H1 (cell line): Measurements from ENCODE around the gene EMC10. TPM values are rescaled to one million over a fixed set of nuclear protein-coding genes. Genes with fewer than 3 reads are reported as not detected.
A peak's percentile ranks its signal among the peaks of the same experiment; 100 is the strongest.

Experiments used
- CTCF ChIA-PET: fragments of 300-600 bp; sonication (Branson Sonifier 250); formaldehyde crosslinking; loops from one replicate; lab custom pipeline; 2021; ENCODE audit not compliant: partially characterized antibody; lab: Charles Lee
- POLR2A ChIA-PET: fragments of 300-600 bp; sonication (Branson Sonifier 250); formaldehyde crosslinking; loops from one replicate; lab custom pipeline; 2021; ENCODE audit warnings: inconsistent platforms; ENCODE audit not compliant: partially characterized antibody; lab: Charles Lee
- DNase-seq, 2 experiments: peaks; one replicate each; pipeline versions ENCODE4 v3.0.0 to v3.0.0-alpha.2; 2010 to 2022; ENCODE audit warnings: low spot score in 2 of 2, low read depth in 1 of 2, mixed read lengths in 1 of 2
- FAIRE-seq: peaks from 2 replicates; lab custom pipeline; 2011; peaks lifted over from hg19 to GRCh38; lab: Jason Lieb, UNC
- H2AFZ ChIP-seq: 2 replicates; pipeline ENCODE4 v1.8.1; 2012; ENCODE audit warnings: low read length, inconsistent platforms
- H2AK5ac ChIP-seq: 2 replicates; pipeline ENCODE4 v1.6.1; 2013; ENCODE audit warnings: low read depth, low read length
- H2BK120ac ChIP-seq: replicated peaks from 2 replicates; pipeline ENCODE3; 2013; ENCODE audit warnings: low read depth, low read length, inconsistent platforms
- H2BK12ac ChIP-seq: 2 replicates; pipeline ENCODE4 v1.6.1; 2013; ENCODE audit warnings: low read depth, low read length
- H2BK15ac ChIP-seq: 2 replicates; pipeline ENCODE4 v1.6.1; 2013; ENCODE audit warnings: low read length
- H2BK20ac ChIP-seq: 2 replicates; pipeline ENCODE4 v1.6.1; 2013; ENCODE audit warnings: low read length
- H2BK5ac ChIP-seq: 2 replicates; pipeline ENCODE4 v1.6.1; 2013; ENCODE audit warnings: low read depth, low read length
- H3K14ac ChIP-seq: 2 replicates; pipeline ENCODE4 v1.6.1; 2013; ENCODE audit warnings: inconsistent platforms; ENCODE audit not compliant: insufficient read length
- H3K18ac ChIP-seq: 2 replicates; pipeline ENCODE4 v1.6.1; 2013; ENCODE audit warnings: low read length; ENCODE audit errors: extremely low read depth
- H3K23ac ChIP-seq: 2 replicates; pipeline ENCODE4 v1.6.1; 2013; ENCODE audit warnings: inconsistent platforms; ENCODE audit not compliant: insufficient read length
- H3K23me2 ChIP-seq: 2 replicates; pipeline ENCODE4 v1.6.1; 2013; ENCODE audit warnings: low read depth, low read length
- H3K27ac ChIP-seq: 2 replicates; pipeline ENCODE4 v1.6.1; 2011; ENCODE audit warnings: low read depth, low read length, inconsistent platforms
- H3K27me3 ChIP-seq, 4 experiments: replicated peaks in 1 of 4; 1 replicate in 1 of 4; 2 replicates in 3 of 4; pipeline versions ENCODE4 v1.6.1 to v1.8.1; 2011 to 2013; ENCODE audit warnings: low read length in 3 of 4, mild to moderate bottlenecking in 3 of 4, inconsistent platforms in 2 of 4, mixed read lengths in 2 of 4, moderate library complexity in 1 of 4; ENCODE audit not compliant: control insufficient read depth in 3 of 4, insufficient read depth in 3 of 4; ENCODE audit errors: extremely low read depth in 1 of 4
- H3K36me3 ChIP-seq, 4 experiments: 2 replicates each; pipeline versions ENCODE4 v1.6.1 to v1.8.1; 2011 to 2013; ENCODE audit warnings: mild to moderate bottlenecking in 4 of 4, low read length in 3 of 4, moderate library complexity in 2 of 4, control low read depth in 1 of 4, inconsistent platforms in 1 of 4; ENCODE audit not compliant: insufficient read depth in 4 of 4, control insufficient read depth in 2 of 4
- H3K4ac ChIP-seq: replicated peaks from 2 replicates; pipeline ENCODE3; 2013; ENCODE audit warnings: low read length, low read depth, mixed read lengths, inconsistent platforms; ENCODE audit not compliant: insufficient read length
- H3K4me1 ChIP-seq, 4 experiments: replicated peaks in 1 of 4; 1 replicate in 1 of 4; 2 replicates in 3 of 4; pipeline versions ENCODE4 v1.6.1 to v1.8.1; 2011 to 2013; ENCODE audit warnings: low read length in 3 of 4, inconsistent platforms in 2 of 4, mixed read lengths in 1 of 4; ENCODE audit not compliant: insufficient read depth in 4 of 4, control insufficient read depth in 3 of 4
- H3K4me2 ChIP-seq, 2 experiments: 2 replicates each; pipeline versions ENCODE4 v1.6.1 to v1.8.1; 2011 to 2013; ENCODE audit warnings: low read depth in 2 of 2, low read length in 2 of 2, control low read depth in 1 of 2, inconsistent platforms in 1 of 2, mild to moderate bottlenecking in 1 of 2; ENCODE audit not compliant: insufficient read depth in 1 of 2
- H3K4me3 ChIP-seq, 4 experiments: fragments of 200-600, 300-600 bp in 1 of 4; sonication (generic), shearing (Covaris generic), sonication (Bioruptor Twin) in 1 of 4; 2 replicates each; pipeline versions ENCODE4 v1.5.1 to v1.8.1; 2011 to 2016; ENCODE audit warnings: low read length in 4 of 4, low read depth in 3 of 4, control low read depth in 2 of 4, inconsistent platforms in 2 of 4, mild to moderate bottlenecking in 2 of 4, mixed read lengths in 1 of 4, moderate library complexity in 1 of 4; ENCODE audit not compliant: insufficient read depth in 2 of 4; ENCODE audit errors: extremely low read depth in 1 of 4
- H3K56ac ChIP-seq: replicated peaks from 2 replicates; pipeline ENCODE3; 2013; ENCODE audit warnings: low read depth, mild to moderate bottlenecking, mixed read lengths, low read length, inconsistent platforms; ENCODE audit not compliant: insufficient read length
- H3K79me1 ChIP-seq: 2 replicates; pipeline ENCODE4 v1.6.1; 2013; ENCODE audit warnings: low read depth, low read length, control low read depth
- H3K79me2 ChIP-seq, 2 experiments: 2 replicates each; pipeline versions ENCODE4 v1.6.1 to v1.8.1; 2012 to 2013; ENCODE audit warnings: low read length in 2 of 2, mild to moderate bottlenecking in 2 of 2, inconsistent platforms in 1 of 2; ENCODE audit not compliant: insufficient read depth in 2 of 2, control insufficient read depth in 1 of 2
- H3K9ac ChIP-seq, 4 experiments: replicated peaks in 1 of 4; 1 replicate in 1 of 4; 2 replicates in 3 of 4; pipeline versions ENCODE4 v1.6.1 to v1.8.1; 2011 to 2013; ENCODE audit warnings: low read depth in 3 of 4, low read length in 3 of 4, control low read depth in 2 of 4, mild to moderate bottlenecking in 2 of 4, moderate library complexity in 2 of 4, inconsistent platforms in 1 of 4; ENCODE audit errors: extremely low read depth in 1 of 4
- H3K9me3 ChIP-seq, 2 experiments: 2 replicates each; pipeline versions ENCODE4 v1.6.1 to v1.8.1; 2012 to 2013; ENCODE audit warnings: mild to moderate bottlenecking in 2 of 2, moderate library complexity in 2 of 2, control low read depth in 1 of 2, inconsistent platforms in 1 of 2, low read depth in 1 of 2, low read length in 1 of 2, mixed read lengths in 1 of 2; ENCODE audit not compliant: insufficient read depth in 2 of 2
- H4K20me1 ChIP-seq, 2 experiments: replicated peaks in 1 of 2; 2 replicates each; pipeline versions ENCODE3 to v1.8.1; 2011 to 2013; ENCODE audit warnings: inconsistent platforms in 2 of 2, low read length in 2 of 2, mild to moderate bottlenecking in 1 of 2; ENCODE audit not compliant: insufficient read depth in 2 of 2, control insufficient read depth in 1 of 2
- H4K5ac ChIP-seq: 2 replicates; pipeline ENCODE4 v1.6.1; 2013; ENCODE audit warnings: low read length, low read depth, mixed read lengths, inconsistent platforms; ENCODE audit not compliant: insufficient read length
- H4K8ac ChIP-seq: 2 replicates; pipeline ENCODE4 v1.8.0; 2013; ENCODE audit warnings: mild to moderate bottlenecking, moderate library complexity, low read length, inconsistent platforms; ENCODE audit not compliant: insufficient read depth; ENCODE audit errors: extremely low read depth
- H4K91ac ChIP-seq: replicated peaks from 2 replicates; pipeline ENCODE3; 2013; ENCODE audit warnings: low read length, mixed read lengths, inconsistent platforms; ENCODE audit not compliant: insufficient read length
- HDAC6 ChIP-seq: IDR thresholded peaks from one replicate; pipeline ENCODE4 v1.7.1; 2012; ENCODE audit warnings: low read depth, mild to moderate bottlenecking, inconsistent platforms, low read length, moderate library complexity
- JUND ChIP-seq: IDR thresholded peaks from 2 replicates; pipeline ENCODE4 v1.6.1; 2011; ENCODE audit warnings: mild to moderate bottlenecking, improper control_type of control experiment, low read length
- SUZ12 ChIP-seq: fragments of 200-600 bp; sonication (generic); IDR thresholded peaks from 2 replicates; pipeline ENCODE4 v1.6.1; 2012; ENCODE audit warnings: mild to moderate bottlenecking, inconsistent platforms, low read length, moderate library complexity, mixed read lengths
- WGBS, 2 experiments: shearing (Covaris generic) in 1 of 2; methylation state at CpG; one replicate each; pipeline versions ENCODE4 v1.1.6 to v1.1.7; 2013 to 2015; ENCODE audit warnings: low lambda C conversion rate in 2 of 2, mixed read lengths in 2 of 2, inconsistent platforms in 1 of 2, low coverage in 1 of 2, missing lambda C conversion rate in 1 of 2; ENCODE audit not compliant: insufficient replicate concordance in 2 of 2, insufficient coverage in 1 of 2, insufficient read length in 1 of 2; ENCODE audit errors: extremely low coverage in 1 of 2, missing lambda C conversion rate in 1 of 2; 5-methylcytosine and 5-hydroxymethylcytosine counted together
- polyA plus RNA-seq, 7 experiments: library from polyadenylated mRNA; depleted of rRNA in 3 of 7; stranded (reverse) in 5 of 7; unstranded in 2 of 7; fragments of >200 nt in 5 of 7; fragments of 200-250 nt in 2 of 7; gene quantifications; 1 replicate in 5 of 7; 2 replicates in 1 of 7; 4 replicates in 1 of 7; pipeline versions ENCODE4 v1.2.1 to v1.2.3, GENCODE V29; 2011 to 2013; ENCODE audit warnings: missing spikeins in 2 of 7, mixed read lengths in 2 of 7
- total RNA-seq: library from RNA; stranded (reverse); fragmentation: NEBNext Ultra II Directional; extraction: Animal tissue kit (Norgen Biotek cat#: 25700); gene quantifications from 2 replicates; pipeline ENCODE4 v1.2.1, GENCODE V29; 2021
- TF ChIP-seq, protein P1 (sequence below): IDR thresholded peaks from 2 replicates; pipeline ENCODE4 v1.6.1; 2012; ENCODE audit warnings: low read length, inconsistent platforms
- TF ChIP-seq, protein P2 (sequence below), 3 experiments: IDR thresholded peaks; 1 replicate in 2 of 3; 2 replicates in 1 of 3; pipeline versions ENCODE4 v1.5.1 to v1.6.1; 2011; ENCODE audit warnings: low read length in 3 of 3, mild to moderate bottlenecking in 3 of 3, inconsistent platforms in 2 of 3, low read depth in 1 of 3, moderate library complexity in 1 of 3; ENCODE audit not compliant: insufficient read depth in 1 of 3; ENCODE audit errors: control extremely low read depth in 1 of 3

Gene EMC10
- total and polyA plus RNA-seq, 2 of the 8 experiments (the other 6 are each of a cell fraction or from before 2014, with no cell fraction given) = 77.6 to 103 TPM

DNA sequence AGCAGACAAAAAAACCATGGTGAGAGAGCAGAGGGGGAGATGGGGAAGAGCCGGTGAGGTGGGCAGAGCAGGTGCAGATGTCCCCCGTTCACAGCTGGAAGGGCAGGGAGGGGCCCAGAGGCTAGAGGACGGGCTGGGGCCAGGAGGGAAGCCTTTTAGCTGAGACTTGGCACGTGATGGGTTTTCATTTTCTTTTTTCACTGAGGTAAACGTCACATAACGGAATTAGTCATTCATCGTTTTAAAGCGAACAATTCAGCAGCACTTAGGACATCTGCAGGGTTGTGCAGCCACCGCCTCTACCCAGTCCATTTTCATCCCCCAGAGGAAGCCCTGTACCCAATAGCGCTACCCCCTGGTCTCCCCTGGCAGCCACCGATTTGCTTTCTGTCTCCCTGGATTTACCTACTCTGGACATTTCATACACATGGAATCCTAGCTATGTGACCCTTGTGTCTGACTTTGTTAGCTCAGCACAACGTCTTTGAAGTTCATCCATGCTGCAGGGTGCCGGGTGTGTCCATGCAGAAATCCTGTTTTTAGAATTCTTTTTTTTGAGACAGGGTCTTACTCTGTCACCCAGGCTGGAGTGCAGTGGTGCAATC, 16.0 kb upstream of the EMC10 start:
- no peak overlapping the region for H2AK5ac ChIP-seq
- TF ChIP-seq, protein P1, sequence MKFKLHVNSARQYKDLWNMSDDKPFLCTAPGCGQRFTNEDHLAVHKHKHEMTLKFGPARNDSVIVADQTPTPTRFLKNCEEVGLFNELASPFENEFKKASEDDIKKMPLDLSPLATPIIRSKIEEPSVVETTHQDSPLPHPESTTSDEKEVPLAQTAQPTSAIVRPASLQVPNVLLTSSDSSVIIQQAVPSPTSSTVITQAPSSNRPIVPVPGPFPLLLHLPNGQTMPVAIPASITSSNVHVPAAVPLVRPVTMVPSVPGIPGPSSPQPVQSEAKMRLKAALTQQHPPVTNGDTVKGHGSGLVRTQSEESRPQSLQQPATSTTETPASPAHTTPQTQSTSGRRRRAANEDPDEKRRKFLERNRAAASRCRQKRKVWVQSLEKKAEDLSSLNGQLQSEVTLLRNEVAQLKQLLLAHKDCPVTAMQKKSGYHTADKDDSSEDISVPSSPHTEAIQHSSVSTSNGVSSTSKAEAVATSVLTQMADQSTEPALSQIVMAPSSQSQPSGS = no peak
- TF ChIP-seq, protein P2, sequence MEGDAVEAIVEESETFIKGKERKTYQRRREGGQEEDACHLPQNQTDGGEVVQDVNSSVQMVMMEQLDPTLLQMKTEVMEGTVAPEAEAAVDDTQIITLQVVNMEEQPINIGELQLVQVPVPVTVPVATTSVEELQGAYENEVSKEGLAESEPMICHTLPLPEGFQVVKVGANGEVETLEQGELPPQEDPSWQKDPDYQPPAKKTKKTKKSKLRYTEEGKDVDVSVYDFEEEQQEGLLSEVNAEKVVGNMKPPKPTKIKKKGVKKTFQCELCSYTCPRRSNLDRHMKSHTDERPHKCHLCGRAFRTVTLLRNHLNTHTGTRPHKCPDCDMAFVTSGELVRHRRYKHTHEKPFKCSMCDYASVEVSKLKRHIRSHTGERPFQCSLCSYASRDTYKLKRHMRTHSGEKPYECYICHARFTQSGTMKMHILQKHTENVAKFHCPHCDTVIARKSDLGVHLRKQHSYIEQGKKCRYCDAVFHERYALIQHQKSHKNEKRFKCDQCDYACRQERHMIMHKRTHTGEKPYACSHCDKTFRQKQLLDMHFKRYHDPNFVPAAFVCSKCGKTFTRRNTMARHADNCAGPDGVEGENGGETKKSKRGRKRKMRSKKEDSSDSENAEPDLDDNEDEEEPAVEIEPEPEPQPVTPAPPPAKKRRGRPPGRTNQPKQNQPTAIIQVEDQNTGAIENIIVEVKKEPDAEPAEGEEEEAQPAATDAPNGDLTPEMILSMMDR (IDR thresholded peaks at IDR 0.05; ENCODE audit: control extremely low read depth in 1 of 3, insufficient read depth in 1 of 3, low read depth in 1 of 3, low read length in 3 of 3) = peak; percentile 15 to 21 (median 18); a peak in 2 of 4 replicates
- TF ChIP-seq HDAC6 (no peak), JUND (no peak), SUZ12 (no peak)
- TF ChIP-seq, all 59 proteins: peak for 1
- H3K14ac ChIP-seq = no peak overlapping the region
- H3K9ac ChIP-seq = no peak overlapping the region
- peaks cover 0 to 3% (median 0%) of the 10 kb centered on the region in 4 experiments; a peak in 2 of 7 replicates for H3K4me1 ChIP-seq
- H2BK5ac ChIP-seq = no peak overlapping the region
- no peak overlapping the region for H4K5ac ChIP-seq
- H3K27ac ChIP-seq = no peak overlapping the region
- H2BK120ac ChIP-seq = no peak overlapping the region
- H3K36me3 ChIP-seq = no peaks in the 10 kb centered on the region
- H3K4ac ChIP-seq = no peak overlapping the region
- POLR2A ChIA-PET = interaction anchor here (1.5 to 1.6 kb wide), 3 partner anchors 28 to 73 kb away, joined by 3 to 4 read pairs (median 3); partner anchors contain the start of gene MYBPC2
- no peak overlapping the region for H3K23ac ChIP-seq
- H3K79me1 ChIP-seq = no peaks in the 10 kb centered on the region
- no peaks in the 10 kb centered on the region for H3K79me2 ChIP-seq
- CTCF ChIA-PET = interaction anchor here (0.5 to 3.8 kb wide), 28 partner anchors 8 to 188 kb away, joined by 3 to 21 read pairs (median 6); partner anchors contain the start of genes NR1H2 and SPIB
- H3K9me3 ChIP-seq = no peaks in the 10 kb centered on the region
- DNase-seq = no peak
- no peaks in the 10 kb centered on the region for H3K27me3 ChIP-seq
- WGBS, 2 experiments = 90% methylated on average over 13 of the region's 13 CpGs; no CpG with 5 or more reads in 1 of the 2 experiments
- no peak overlapping the region for H4K8ac ChIP-seq
- H3K4me2 ChIP-seq = no peak overlapping the region
- 0 out of 2 replicates have a peak overlapping the region, but pooled peaks have one; percentile 55 for H2BK20ac ChIP-seq
- no peak overlapping the region for H3K18ac ChIP-seq
- FAIRE-seq = no peak
- H4K20me1 ChIP-seq = peaks cover 0 to 3% of the 10 kb centered on the region in 2 experiments
- H2BK12ac ChIP-seq = no peak overlapping the region
- H3K4me3 ChIP-seq = no peak overlapping the region
- H4K91ac ChIP-seq = no peak overlapping the region
- H3K23me2 ChIP-seq = peaks cover 7% of the 10 kb centered on the region; the same call in 1 of the 2 replicates
- H3K56ac ChIP-seq = no peak overlapping the region
- no peak overlapping the region for H2BK15ac ChIP-seq
- H2AFZ ChIP-seq = no peak overlapping the region
